Upper lobe of left lung (tissue), 4 donors: Measurements from ENCODE around the gene BOLA2.
"Not testable (repeated sequence)": the region's sequence is repeated elsewhere in the genome, so short reads cannot be mapped to it uniquely, and the experiment has no call there.

ENCODE experiments used
- CTCF ChIP-seq, 6 experiments: fragments of 450-650 bp in 4 of 6; fragments of 200-600 bp in 2 of 6; sonication (generic) in 2 of 6; IDR thresholded peaks; one replicate each; pipeline ENCODE4 v1.5.1; 2016 to 2019; ENCODE audit warnings: antibody characterized with exemption in 6 of 6
- EP300 ChIP-seq, 4 donors: sonication (generic); formaldehyde crosslinking; IDR thresholded peaks; one replicate each; pipeline ENCODE4 v1.5.1; 2017; ENCODE audit warnings: antibody characterized with exemption in 4 of 4, control low read depth in 2 of 4
- POLR2A ChIP-seq, 4 donors: fragments of 450-650 bp; IDR thresholded peaks; one replicate each; pipeline ENCODE4 v1.5.1; 2016 to 2017; ENCODE audit warnings: antibody characterized with exemption in 4 of 4, mild to moderate bottlenecking in 2 of 4

- TF ChIP-seq CTCF, POLR2A, EP300 (IDR thresholded peaks at IDR 0.05): not testable (repeated sequence)
Measured at GRCh38 chr16:29467654-29468366, 13.7 kb upstream of the BOLA2 start.
